Measurements from ENCODE around the gene FBXO33. TPM values are rescaled to one million over a fixed set of nuclear protein-coding genes. Genes with fewer than 3 reads are reported as not detected.
A peak's percentile ranks its signal among the peaks of the same experiment; 100 is the strongest.
"Not testable (repeated sequence)": the region's sequence is repeated elsewhere in the genome, so short reads cannot be mapped to it uniquely, and the experiment has no call there.

FBXO33 gene
- total RNA-seq, 1 experiment from 2014 or later, result 11.6 TPM

GRCh38 chr14:39370415-39370814 is 61.8 kb downstream of the FBXO33 start:
- DNase-seq (ENCODE audit: low read depth), result no peak

- no peak for DNase-seq (ENCODE audit: low read depth)
Observed at GRCh38 chr14:39369029-39369428, 63.2 kb downstream of the FBXO33 start.

DNA sequence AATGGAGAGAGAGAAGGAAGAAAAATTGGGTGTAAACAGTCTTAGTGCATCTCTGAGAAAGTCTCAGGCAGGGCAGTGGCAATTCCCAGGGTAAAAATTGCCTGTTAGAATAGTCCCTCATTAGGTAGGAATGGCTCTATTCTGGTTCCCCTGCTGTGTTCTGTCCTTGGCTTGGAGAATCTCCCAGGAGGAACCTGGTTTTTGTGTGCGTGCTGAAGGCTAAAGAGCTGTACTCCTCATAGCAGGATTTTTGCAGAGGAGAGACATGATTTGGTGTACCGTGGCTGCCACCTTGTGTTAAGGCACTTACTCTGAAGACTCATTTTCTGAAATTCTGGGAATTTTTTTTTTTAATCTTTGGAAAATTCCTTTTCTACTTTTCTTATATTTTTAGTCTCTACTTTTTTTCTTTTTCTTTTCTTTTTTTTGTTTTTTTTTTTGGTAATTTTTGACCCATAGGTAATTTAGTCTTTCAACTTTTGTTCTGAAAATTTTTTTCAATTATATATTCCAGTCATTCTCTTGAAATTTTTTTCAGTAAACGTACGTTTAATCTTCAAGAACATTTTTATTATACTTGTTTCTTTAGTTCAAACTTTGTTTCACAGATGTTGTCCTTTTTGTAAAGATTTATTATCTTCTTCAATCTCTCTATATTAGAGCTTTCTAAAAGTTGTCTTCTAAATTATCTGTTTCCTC is 63.8 kb downstream of the FBXO33 start:
- DNase-seq (ENCODE audit: low read depth), result peak; percentile 68

GRCh38 chr14:39367387-39367751 is 64.9 kb downstream of the FBXO33 start:
- DNase-seq (ENCODE audit: low read depth), result no peak

GRCh38 chr14:39366460-39367386 is 65.5 kb downstream of the FBXO33 start:
- no peak for DNase-seq (ENCODE audit: low read depth)

GRCh38 chr14:39365354-39365753 is 66.9 kb downstream of the FBXO33 start:
- no peak for DNase-seq (ENCODE audit: low read depth)

DNA sequence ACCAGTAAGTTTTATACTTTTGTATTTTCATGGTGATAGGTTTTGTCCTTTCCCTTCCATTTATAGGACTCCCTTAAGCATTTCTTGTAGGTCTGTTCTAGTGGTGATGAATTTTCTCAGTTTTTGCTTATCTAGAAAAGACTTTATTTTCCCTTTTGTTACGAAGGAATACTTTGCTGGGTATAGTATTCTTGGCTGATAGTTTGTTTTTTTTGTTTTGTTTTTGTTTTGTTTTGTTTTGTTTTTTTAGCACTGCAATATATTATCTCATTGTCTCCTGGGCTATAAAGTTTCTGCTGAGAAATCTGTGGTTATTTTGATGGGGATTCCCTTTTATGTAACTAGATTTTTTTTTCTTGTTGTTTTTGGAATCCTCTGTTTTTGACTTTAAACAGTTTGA is 67.7 kb downstream of the FBXO33 start:
- no peak for DNase-seq (ENCODE audit: low read depth)

- DNase-seq (ENCODE audit: low read depth), result not testable (repeated sequence)
Observed at GRCh38 chr14:39361556-39361955, 70.7 kb downstream of the FBXO33 start.

GRCh38 chr14:39360316-39360715 is 71.9 kb downstream of the FBXO33 start:
- DNase-seq (ENCODE audit: low read depth), result no peak

GRCh38 chr14:39359069-39359468 is 73.2 kb downstream of the FBXO33 start:
- DNase-seq (ENCODE audit: low read depth), result not testable (repeated sequence)

- DNase-seq (ENCODE audit: low read depth), result no peak
Observed at GRCh38 chr14:39351708-39352107, 80.5 kb downstream of the FBXO33 start.

DNA sequence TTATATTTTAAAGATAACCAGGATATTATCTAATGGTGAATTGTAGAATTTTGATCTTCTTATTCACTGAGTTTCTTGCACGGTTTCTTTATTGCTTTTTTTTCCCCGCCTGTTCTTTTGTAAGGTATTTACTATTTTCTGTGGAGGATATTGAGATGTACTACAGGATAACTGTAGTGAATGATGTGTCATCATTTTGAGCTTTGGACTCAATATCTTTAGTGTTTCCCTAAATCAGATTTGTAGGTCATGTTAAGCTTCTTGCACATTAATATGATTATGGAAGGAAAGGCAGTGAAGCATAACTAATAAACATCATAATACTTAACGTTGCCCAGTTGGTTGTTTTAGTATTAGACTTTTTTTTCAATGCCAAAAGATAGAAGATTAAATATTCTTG is 81.4 kb downstream of the FBXO33 start:
- no peak for DNase-seq (ENCODE audit: low read depth)

Other genes starting within 250 kb of the FBXO33 start
- gene MIA2, start 198.5 kb downstream of the FBXO33 start, total RNA-seq (2014; rRNA removed; shearing (Covaris generic)), result 18.0 and 20.1 TPM in 2 replicates

Data from M059J (cell line).